ENCODE data around the gene GAPDH.

The GAPDH gene

DNA sequence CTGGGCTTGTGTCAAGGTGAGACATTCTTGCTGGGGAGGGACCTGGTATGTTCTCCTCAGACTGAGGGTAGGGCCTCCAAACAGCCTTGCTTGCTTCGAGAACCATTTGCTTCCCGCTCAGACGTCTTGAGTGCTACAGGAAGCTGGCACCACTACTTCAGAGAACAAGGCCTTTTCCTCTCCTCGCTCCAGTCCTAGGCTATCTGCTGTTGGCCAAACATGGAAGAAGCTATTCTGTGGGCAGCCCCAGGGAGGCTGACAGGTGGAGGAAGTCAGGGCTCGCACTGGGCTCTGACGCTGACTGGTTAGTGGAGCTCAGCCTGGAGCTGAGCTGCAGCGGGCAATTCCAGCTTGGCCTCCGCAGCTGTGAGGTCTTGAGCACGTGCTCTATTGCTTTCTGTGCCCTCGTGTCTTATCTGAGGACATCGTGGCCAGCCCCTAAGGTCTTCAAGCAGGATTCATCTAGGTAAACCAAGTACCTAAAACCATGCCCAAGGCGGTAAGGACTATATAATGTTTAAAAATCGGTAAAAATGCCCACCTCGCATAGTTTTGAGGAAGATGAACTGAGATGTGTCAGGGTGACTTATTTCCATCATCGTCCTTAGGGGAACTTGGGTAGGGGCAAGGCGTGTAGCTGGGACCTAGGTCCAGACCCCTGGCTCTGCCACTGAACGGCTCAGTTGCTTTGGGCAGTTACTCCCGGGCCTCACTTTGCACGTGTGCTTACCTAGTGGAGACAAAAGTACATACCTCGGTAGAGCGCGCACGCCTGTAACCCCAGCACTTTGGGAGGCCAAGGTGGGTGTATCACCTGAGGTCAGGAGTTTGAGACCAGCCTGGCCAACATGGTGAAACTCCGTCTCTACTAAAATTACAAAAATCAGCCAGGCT is 4.3 kb downstream of the GAPDH start:
- H3K4me3 ChIP-seq (replicated peaks; ENCODE audit: low read depth, low read length), result no peak overlapping the region
- TF ChIP-seq, protein P1, sequence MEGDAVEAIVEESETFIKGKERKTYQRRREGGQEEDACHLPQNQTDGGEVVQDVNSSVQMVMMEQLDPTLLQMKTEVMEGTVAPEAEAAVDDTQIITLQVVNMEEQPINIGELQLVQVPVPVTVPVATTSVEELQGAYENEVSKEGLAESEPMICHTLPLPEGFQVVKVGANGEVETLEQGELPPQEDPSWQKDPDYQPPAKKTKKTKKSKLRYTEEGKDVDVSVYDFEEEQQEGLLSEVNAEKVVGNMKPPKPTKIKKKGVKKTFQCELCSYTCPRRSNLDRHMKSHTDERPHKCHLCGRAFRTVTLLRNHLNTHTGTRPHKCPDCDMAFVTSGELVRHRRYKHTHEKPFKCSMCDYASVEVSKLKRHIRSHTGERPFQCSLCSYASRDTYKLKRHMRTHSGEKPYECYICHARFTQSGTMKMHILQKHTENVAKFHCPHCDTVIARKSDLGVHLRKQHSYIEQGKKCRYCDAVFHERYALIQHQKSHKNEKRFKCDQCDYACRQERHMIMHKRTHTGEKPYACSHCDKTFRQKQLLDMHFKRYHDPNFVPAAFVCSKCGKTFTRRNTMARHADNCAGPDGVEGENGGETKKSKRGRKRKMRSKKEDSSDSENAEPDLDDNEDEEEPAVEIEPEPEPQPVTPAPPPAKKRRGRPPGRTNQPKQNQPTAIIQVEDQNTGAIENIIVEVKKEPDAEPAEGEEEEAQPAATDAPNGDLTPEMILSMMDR (IDR thresholded peaks at IDR 0.05; ENCODE audit: low read length, missing control alignments), result no peak
- no peak for DNase-seq (ENCODE audit: low read depth)

DNA sequence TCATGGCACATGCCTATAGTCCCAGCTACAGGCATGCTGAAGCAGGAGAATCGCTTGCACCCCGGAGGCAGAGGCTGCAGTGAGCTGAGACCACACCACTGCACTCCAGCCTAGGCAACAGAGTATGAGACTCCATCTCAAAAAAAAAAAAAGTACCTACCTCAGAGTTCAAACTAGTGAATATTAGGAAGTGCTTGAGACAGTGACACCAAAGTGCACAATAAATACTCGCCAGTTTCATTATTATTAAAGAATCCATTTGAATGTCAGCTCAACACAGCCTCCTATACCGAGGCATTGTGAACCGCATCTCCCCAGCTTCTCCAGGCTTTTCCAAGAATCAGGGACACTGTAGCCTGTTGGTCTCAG is 5.0 kb downstream of the GAPDH start:
- H3K4me3 ChIP-seq (replicated peaks; ENCODE audit: low read depth, low read length), result no peak overlapping the region
- TF ChIP-seq, protein P1 (IDR thresholded peaks at IDR 0.05; ENCODE audit: low read length, missing control alignments), result no peak
- no peak for DNase-seq (ENCODE audit: low read depth)

DNA sequence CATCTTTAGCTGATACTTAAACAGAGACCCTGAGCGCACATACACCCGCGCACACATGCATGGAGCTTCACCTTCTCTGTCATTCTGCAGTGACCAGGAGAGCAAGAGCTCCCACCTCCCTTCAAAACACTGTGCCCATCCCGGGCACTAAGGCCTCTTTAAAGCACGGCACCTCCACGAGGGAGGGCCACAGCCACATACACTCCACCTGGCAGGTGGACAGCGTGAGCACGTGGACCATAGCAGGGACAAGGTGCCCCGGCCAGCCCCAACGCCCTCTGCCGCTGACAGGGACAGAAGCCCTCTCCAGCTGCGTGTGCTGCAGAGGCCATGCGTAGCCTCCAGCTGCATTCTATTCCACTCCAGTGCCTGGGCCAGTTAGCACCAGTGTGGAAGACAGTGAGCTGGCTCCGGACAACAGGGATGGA is 5.4 kb downstream of the GAPDH start:
- H3K4me3 ChIP-seq (replicated peaks; ENCODE audit: low read depth, low read length), result no peak overlapping the region
- no peak for DNase-seq (ENCODE audit: low read depth)
- TF ChIP-seq, protein P1 (IDR thresholded peaks at IDR 0.05; ENCODE audit: low read length, missing control alignments), result no peak

DNA sequence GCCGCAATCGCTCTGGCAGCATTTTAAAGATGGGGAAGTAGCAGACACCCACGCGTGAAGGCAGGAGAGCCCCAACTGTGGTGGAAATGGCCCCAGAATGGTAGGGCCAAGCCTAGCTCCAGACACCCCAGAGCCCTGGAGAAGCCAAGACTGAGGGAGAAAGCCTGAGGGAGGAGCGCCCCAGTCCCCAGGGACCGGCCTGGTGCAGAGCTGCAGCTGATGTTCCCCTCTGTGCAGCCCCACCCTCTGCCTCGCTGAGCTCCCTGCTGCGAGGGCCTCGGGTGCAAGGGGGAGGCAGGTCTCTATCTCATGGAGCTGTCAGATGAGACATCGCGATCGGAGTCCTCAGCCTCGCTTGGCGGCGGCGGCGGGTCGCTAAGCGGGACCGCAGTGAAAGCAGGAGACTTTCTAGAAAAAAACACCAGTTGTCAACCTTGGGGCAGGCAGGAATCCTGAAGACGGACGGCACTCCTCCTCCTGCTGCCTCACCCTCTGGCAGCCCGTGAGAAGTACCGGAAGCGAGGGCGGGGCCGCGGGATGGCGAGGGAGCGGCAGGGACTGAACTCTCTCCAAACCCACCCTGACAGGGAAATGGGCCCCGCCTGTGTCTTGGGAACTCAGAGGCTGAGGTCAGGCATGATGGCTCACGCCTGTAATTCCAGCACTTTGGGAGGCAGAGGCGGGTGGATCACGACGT is 6.0 kb downstream of the GAPDH start:
- peak; percentile 95 for DNase-seq (ENCODE audit: low read depth)
- no peak overlapping the region for H3K4me3 ChIP-seq (replicated peaks; ENCODE audit: low read depth, low read length)
- TF ChIP-seq, protein P1 (IDR thresholded peaks at IDR 0.05; ENCODE audit: low read length, missing control alignments), result no peak

DNA sequence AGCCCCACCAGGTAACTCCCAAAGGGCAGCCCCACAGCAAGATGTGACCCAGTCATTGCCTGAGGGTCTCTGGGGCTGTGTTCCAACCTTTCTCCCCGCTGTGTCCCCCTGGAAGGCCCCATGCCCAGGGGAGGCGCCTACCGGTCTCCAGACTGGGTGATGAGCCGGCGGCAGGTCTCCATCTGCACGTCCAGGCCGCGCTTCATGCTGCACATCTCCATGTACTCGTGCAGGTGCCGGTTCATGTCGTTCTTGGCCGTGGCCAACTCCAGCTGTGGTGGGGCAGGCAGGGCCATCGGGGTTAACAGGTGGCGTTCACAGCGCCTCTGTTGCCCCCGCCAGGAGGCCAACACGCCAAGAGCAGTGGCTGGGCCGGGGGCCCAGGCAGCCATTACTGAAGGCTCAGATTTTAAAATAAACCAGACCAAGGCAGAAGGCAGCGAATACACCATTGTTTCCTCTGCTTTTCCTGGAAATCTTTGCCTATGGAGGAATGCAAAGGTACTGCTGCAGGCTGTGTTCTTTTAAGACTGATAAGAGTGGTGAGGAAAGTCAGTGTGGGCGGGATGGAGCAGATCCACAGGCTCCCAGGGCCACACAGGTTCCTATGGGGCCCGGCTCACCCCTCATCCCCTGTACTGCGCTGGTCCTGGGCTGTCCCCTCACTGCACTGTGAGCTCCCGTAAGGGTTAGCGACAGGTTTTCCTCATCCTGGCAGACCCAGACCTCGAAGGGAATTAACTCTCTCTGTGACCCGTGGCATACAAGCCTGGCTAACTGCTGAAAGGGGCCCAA is 7.3 kb downstream of the GAPDH start:
- H3K4me3 ChIP-seq (replicated peaks; ENCODE audit: low read depth, low read length), result no peak overlapping the region
- TF ChIP-seq, protein P1 (IDR thresholded peaks at IDR 0.05; ENCODE audit: low read length, missing control alignments), result no peak
- no peak for DNase-seq (ENCODE audit: low read depth)

DNA sequence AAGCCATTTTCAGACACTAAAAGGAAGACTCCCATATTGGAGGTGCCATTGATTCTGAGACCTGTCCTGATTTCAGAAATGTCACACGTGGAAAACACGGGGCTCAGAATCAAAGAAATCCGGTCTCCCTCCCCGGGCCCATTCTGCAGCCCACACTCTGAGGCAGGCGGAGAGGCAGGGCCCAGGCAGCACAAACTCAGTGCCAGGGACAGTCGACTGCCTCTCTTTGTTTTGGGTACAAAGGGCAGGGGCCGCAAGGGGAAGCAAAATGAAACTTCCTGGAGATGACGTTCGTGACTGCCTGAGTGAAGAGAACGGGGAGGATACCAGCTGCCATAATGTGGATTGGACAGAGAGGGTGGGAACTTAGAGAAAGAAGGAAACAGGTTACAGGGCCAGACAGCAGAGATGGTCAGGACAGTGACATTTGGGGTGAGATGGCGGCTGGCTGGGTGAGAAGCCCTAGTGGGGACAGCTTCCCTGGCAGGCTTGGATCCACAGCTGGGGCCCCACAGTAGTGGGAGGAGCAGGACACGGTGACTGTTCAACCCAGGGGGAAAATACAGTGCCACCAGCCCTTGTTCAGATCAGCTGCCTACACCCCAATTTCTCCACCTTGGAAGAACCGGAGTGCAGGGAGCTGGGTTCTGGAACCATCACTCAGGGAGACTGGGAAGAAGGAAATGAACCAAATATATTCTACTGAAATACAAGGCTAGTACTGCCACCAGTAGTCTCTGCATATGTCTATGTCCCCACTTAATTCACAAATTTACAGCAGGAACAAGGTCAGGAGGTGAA is 8.1 kb downstream of the GAPDH start:
- TF ChIP-seq, protein P1 (IDR thresholded peaks at IDR 0.05; ENCODE audit: low read length, missing control alignments), result no peak
- no peak overlapping the region for H3K4me3 ChIP-seq (replicated peaks; ENCODE audit: low read depth, low read length)
- no peak for DNase-seq (ENCODE audit: low read depth)
